T-helper 22 cell (primary cell): ENCODE results near the gene SEM1.
"Not testable (repeated sequence)": the region's sequence is repeated elsewhere in the genome, so short reads cannot be mapped to it uniquely, and the experiment has no call there.

Experiments used
- DNase-seq: peaks from one replicate; pipeline ENCODE4 v3.0.0-alpha.2; 2020; ENCODE audit warnings: low read depth

Gene SEM1

GRCh38 chr7:96701258-96701657 is 8.4 kb downstream of the SEM1 start:
- DNase-seq = no peak

- no peak for DNase-seq
These were observed 9.1 kb downstream of the SEM1 start for GRCh38 chr7:96700516-96700915.

GRCh38 chr7:96699219-96699871 is 10.3 kb downstream of the SEM1 start:
- DNase-seq = no peak

DNA sequence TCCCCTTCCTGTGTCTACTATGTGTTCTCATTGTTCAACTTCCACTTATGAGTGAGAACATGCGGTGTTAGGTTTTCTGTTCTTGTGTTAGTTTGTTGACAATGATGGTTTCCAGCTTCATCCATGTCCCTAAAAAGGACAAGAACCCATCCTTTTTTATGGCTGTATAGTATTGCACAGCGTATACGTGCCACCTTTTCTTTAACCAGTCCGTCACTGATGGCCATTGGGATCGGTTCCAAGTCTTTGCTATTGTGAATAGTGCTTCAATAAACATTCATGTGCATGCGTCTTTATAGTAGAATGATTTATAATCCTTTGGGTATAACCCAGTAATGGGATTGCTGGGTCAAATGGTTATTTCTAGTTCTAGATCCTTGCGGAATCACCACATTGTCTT is 11.2 kb downstream of the SEM1 start:
- not testable (repeated sequence) for DNase-seq

- no peak for DNase-seq
These were observed 11.8 kb downstream of the SEM1 start for GRCh38 chr7:96697822-96698221.

DNA sequence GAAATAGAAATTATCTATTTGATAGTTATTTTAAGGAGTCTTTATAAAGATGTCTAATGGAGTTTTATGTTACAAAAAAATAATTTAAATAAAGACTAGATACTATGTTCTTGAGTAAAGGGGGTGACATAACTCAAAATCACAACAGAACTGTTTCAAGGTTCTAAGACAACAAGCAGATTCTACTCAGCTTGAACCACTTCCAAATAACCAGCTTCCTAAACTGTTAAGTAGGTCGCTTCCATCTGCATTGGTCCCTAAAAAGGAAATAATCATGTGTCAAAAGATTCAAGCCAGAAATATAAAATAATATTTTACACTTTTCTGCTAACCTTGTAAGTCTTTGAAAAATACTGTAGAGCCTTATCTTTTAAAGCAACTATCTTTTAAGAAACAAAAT is 14.1 kb downstream of the SEM1 start:
- no peak for DNase-seq

DNA sequence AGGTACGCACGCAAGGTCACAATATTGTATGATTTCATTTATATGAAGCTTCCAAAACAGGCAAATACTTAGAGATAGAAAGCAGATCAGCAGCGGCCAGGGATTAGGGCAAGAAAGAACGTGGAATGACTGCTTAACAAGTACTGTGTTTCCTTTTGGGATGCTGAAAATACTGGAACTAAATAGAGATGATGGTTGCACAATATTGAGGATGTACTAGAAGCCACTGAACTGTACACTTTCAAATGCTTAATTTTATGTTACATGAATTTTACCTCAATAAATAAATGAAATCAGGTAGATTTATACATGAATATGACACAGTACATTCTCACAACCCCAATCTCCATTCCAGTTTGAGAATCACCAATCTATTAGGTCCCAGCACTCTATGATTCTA is 15.6 kb downstream of the SEM1 start:
- DNase-seq = no peak

GRCh38 chr7:96691702-96692101 is 17.9 kb downstream of the SEM1 start:
- DNase-seq = no peak

DNA sequence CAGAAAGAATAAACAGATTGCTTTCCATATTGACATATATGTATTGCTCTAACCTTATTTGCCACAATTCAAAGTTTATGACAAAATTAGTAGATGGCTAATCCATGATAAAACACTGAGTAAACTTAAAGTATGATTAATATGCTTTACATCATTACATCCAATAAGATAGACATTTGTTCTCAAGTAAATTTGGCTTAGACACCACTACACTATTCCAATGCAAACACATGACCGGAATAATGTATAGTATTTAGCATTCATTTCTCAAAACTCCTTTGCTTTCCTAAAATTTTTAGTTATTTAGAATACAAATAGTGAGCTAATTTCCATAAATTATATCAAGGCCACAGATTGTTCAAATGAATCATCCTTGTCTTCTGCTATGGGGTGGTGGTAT is 20.2 kb downstream of the SEM1 start:
- no peak for DNase-seq

DNA sequence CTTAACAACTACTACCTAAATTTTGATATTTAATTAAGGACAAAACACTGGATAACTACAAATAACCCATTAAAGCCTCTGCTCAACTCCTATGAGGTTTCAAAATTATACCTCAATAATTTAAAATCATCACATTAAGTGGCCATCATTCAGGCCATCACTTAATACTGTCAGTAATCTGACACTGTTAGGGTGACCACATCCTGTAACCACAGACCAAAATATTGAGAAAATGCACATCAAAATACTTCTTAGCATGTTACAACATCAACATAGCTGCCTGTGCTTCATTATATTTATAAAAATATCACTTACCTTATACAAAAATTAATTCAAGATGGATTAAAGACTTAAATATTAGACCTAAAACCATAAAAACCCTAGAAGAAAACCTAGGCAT is 23.3 kb downstream of the SEM1 start:
- no peak for DNase-seq

- no peak for DNase-seq
These were observed 23.9 kb downstream of the SEM1 start for GRCh38 chr7:96685755-96686154.

DNA sequence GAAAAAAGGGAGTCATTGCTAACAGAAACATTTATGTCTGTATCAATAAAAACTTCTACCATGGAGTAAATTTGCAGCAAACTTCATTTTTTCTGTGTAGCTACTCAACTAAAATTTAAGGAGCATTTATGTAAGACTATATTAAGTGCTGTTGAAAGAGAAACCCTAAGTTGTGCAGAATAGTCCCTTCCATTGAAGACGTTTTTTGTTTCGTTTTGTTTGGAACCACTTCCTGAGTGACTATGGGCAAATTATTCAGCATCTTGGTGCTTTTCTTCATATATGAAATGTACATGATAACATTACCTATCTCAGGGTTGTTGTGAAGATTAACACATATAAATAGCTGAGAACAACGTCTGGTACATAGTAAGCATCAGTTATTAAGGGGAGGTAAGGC is 24.3 kb downstream of the SEM1 start:
- no peak for DNase-seq

DNA sequence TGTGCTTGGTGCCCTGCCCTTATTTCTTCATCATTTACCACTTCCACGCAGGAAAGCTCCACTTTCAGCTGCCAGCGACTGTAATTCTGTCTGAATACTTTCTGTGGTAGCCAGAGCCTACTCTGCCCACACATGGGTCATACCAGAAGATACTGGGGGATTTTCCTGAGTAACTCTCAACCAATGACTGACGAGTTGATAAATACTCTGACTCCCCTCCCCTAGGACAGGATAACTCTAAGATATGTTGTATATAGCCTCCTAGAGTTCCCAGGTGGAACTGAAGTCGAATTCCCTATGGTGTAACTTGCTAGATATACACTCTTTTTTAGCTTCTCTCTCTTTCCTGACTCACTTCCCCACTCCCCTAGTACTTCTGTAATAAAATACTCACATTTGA is 29.8 kb downstream of the SEM1 start:
- no peak for DNase-seq

DNA sequence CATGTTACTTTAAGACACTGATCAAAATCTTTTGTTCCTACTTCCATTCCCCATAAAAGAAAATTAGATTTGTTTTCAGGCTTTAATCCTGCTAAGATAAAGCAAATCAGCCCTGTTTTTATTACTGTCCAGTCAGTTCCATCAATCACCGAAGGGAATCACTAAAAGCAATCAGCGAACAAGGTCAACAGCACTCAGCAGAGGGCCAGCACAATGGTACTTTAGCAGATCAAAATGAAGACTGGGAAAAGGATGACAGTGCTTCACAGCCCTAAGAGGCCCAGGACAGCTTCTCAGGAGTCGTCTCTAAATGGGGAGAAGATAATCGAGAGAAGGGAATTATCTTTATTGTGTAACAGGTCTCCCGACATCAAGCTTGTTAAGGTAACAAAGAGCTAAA is 32.7 kb downstream of the SEM1 start:
- no peak for DNase-seq

DNA sequence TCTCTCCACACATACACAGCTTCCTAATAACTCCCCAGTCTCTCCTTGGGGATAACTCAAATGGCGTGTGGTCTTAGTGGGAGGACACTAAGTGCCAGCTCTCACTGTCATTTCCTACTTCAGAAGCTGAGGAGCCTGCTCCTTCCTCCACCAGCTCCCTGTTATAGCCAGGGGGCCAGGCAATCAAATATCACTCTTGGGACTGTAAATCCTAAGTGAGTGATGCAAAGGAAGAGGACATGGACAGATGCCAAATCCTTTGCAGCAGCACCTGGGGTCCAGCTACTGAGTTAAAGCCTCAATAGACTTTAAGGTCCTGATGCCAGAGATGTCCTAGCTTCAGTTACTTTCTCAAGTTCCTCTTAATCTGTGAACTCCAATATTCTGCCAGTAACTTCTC is 34.1 kb downstream of the SEM1 start:
- DNase-seq = no peak

GRCh38 chr7:96674565-96674964 is 35.1 kb downstream of the SEM1 start:
- DNase-seq = no peak

DNA sequence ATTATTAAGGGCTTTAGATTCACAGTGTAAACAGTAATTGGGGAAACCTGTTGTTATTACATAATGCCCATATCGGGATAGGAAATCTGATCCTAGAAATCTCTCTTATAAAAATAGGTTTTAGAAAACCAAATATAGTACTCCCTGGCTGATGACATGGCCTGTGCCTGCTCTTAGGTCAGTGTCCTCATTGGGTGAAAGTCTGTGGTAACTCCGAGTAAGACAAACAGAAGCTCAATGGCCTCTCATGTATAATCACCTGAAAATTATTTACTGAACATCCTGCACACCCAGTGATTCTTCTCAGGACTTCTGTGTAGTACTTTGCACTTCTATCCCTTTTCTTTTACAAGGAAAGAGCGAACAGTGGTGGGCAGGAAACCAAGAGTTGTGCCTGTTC is 37.8 kb downstream of the SEM1 start:
- no peak for DNase-seq

DNA sequence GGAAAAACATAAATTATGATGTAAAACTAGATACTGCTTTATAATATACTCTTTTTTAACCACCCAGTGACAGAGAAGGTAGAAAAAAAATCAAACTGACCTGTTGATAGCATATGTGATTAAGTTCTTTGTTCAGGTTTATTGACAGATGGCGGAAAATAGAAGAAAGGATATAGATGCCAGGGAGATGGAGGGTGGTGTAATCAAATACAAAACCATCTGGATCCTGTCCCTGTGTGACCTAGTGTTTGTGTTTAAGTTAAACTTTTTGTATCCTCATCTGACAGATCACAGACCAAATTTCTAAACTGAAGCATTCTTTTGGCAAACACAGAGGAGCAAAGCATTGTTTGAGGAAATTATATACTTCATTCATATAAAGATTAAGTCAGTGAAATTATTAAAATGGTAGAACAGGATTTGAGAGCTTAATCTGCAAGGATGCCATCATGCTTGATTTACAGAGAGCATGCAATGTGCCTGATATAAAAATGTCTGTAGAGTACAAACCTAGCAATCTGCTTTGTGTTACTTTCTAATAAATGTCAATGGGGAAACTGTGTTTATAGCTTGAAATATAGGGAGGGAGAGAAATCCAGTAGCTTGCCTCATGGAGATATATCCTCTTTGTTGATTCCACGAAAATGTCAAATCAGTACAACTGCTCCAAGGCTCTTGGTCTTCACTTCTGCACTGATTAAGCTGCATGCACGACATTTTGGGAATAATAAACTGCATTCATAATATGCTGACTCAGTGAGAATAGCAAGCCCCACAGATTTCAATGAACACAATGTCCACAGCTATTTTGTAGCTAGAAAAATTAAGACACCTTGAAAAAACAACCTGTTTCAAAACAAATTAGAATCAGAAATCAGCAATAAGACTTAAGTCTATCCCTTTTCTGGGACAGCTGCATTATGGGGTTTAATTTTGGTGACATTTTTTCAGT is 39.0 kb downstream of the SEM1 start:
- DNase-seq = no peak

GRCh38 chr7:96669812-96670211 is 39.8 kb downstream of the SEM1 start:
- DNase-seq = no peak

- no peak for DNase-seq
These were observed 42.6 kb downstream of the SEM1 start for GRCh38 chr7:96667026-96667425.

- DNase-seq = no peak
These were observed 44.0 kb downstream of the SEM1 start for GRCh38 chr7:96665689-96666088.

DNA sequence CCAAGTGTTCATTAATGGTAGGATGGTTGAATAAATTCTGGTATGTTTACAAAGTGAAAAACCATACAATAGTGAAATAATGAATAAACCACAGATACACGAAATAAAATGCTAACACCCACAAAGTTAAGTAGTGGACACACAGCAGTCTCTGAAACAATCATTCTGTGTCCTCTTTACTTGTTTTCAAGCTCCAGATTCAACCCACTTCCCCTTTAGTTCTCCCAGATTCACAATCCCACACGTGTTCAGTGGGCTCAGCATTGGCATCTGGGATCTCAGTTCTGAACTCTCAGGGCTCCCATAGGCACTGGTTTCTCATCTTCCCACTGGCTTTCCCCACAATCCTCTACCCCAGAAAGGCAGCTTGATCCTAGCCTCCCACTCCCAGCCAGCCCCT is 44.9 kb downstream of the SEM1 start:
- no peak for DNase-seq

DNA sequence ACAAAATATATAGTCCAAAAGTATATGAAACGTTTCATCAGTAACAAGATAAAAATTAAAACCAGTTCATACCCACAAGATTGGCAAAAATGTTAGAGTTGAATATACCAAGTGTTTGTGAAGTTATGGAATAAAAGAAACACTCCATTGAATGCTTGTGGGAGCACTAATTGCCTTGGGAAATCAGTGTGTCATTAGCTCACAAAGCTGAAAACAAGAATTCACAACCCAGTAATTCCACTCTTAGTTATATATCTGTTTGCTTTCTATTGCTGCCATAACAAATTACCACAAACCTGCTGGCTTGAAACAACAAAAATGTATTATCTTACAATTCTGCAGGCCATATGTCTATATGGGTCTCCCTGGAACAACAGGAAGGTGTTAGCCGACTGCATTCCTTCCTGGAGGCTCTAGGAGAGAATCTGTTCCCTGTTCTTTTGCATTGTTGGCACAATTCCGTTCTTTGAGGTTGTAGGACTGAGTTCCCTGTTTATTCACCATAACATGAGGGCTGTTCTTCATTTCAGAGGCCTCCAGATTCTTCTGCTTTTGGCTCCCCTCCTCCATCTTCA is 45.7 kb downstream of the SEM1 start:
- no peak for DNase-seq
